NT2/D1 (cell line): ENCODE data around the gene ATP8B4.

Experiments used
- SUZ12 ChIP-seq: IDR thresholded peaks from 2 replicates; pipeline ENCODE4 v1.6.1; 2011; ENCODE audit not compliant: insufficient read length, insufficient read depth; ENCODE audit errors: extremely low read depth
- YY1 ChIP-seq: IDR thresholded peaks from 2 replicates; pipeline ENCODE4 v1.6.1; 2011; ENCODE audit not compliant: insufficient read length, insufficient read depth
- ZNF274 ChIP-seq: IDR thresholded peaks from 2 replicates; pipeline ENCODE4 v1.6.1; 2011; ENCODE audit warnings: mild to moderate bottlenecking, low read depth, low read length

- TF ChIP-seq SUZ12: no peak
- TF ChIP-seq YY1: no peak
- no peak for TF ChIP-seq ZNF274
Observed at GRCh38 chr15:50083424-50084025, 35.5 kb downstream of the ATP8B4 start.
